Activated naive CD4-positive, alpha-beta T cell treated with anti-CD3 and anti-CD28 coated beads, Interleukin-2, amount 10 ng/mL, durations not matched to agents 7 days and 5 days (primary cell): ENCODE data around the gene ATG101.

Source experiments
- CTCF ChIA-PET: fragments of 350-600 bp; sonication (Branson Sonifier 250); formaldehyde crosslinking; loops from one replicate; lab custom pipeline; 2021; ENCODE audit warnings: antibody characterized with exemption; lab: Charles Lee
- DNase-seq: peaks from one replicate; pipeline ENCODE4 v3.0.0-alpha.2; 2020
- H3K27ac Mint-ChIP-seq: one replicate; pipeline ENCODE4 v1.8.0; 2021; ENCODE audit warnings: mild to moderate bottlenecking, moderate library complexity, mixed read lengths
- H3K27me3 Mint-ChIP-seq: one replicate; pipeline ENCODE4 v1.8.0; 2021; ENCODE audit warnings: mild to moderate bottlenecking, mixed read lengths
- H3K36me3 Mint-ChIP-seq: one replicate; pipeline ENCODE4 v1.8.0; 2021; ENCODE audit warnings: mixed read lengths
- H3K4me1 Mint-ChIP-seq: one replicate; pipeline ENCODE4 v1.8.0; 2021; ENCODE audit warnings: mixed read lengths
- H3K4me3 Mint-ChIP-seq: one replicate; pipeline ENCODE4 v1.8.0; 2021; ENCODE audit warnings: mild to moderate bottlenecking, moderate library complexity, mixed read lengths
- H3K9me3 Mint-ChIP-seq: one replicate; pipeline ENCODE4 v1.8.0; 2021; ENCODE audit warnings: mixed read lengths

The ATG101 gene

DNA sequence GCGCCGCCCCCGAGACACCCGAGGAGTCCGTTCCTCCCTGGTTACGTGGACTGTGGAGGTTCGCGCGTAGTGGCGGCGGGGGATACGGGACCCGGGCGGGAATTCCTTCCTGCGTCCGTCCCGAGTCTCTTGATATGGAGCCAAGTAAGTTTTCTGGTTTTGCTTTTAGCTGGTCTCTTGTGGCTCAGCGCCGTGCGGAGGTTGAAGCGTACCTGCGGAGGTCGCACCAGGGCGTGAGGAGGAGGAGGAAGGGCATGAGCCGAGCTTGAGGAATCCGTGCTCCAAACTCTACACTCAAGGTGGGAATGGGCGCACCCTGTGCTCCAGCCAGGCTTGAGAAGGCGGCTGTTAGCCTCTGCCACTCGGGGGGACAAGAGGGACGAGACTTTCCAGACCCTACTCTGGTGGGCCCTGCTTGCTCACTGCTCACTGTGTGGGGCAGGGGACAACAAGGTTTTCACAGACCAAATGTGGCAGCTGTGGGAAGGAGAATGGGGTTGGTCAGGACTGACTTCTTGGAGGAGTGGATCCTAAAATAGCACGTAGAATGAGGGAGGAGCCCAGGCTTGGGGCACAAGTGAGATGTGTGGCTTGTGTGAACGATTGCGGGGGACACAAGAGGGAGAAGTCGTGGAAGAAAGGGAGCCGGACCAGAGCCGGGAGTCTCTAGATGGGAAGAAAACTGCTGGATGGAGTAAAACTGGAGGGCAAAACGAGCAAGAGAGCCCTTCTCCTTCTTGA is 577 bp downstream of the ATG101 start:
- Mint-ChIP-seq H3K4me1 (peaks cover 47% of the 10 kb centered on the region), H3K36me3 (peaks cover 28% of the 10 kb centered on the region), H3K27ac (peak overlapping the region; percentile 95), H3K4me3 (peak overlapping the region; percentile 90), H3K9me3 (no peaks in the 10 kb centered on the region), H3K27me3 (peaks cover 27% of the 10 kb centered on the region)
- CTCF ChIA-PET = interaction anchor here (0.7 to 30.9 kb wide), 10 partner anchors 9 to 184 kb away, joined by 3 to 637 read pairs (median 4); no protein-coding TSS in a partner anchor
- no peak for DNase-seq

DNA sequence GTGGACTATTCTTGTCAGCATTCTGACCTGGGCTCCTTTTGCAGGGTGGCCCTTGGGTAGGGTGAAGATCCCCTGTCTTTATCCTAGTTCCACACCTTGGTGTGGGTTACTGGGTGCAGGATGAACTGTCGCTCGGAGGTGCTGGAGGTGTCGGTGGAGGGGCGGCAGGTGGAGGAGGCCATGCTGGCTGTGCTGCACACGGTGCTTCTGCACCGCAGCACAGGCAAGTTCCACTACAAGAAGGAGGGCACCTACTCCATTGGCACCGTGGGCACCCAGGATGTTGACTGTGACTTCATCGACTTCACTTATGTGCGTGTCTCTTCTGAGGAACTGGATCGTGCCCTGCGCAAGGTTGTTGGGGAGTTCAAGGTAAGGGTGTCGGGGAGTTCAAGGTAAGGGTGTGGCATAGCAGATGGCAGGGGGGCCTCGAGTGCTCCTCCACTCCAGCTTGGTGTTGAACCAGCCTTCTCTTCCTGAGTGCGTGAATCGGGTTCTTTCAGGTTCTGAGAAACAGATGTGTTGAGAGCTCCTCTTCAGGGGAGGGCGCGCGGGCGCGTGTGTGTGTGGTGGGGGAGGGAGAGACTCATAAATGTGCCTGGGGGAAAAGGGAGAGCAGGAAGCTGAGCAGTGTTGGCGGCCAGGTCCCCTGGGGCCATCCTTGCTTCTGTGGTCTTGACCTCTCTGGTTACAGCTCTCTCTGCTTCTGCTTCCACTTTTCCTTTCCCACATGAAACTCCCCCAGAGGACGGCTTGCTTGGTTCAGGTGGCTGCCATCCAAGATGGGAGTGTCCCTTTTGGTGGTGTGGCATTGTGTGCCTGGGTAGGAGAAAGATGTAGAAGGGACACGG is 4.0 kb downstream of the ATG101 start:
- H3K27ac Mint-ChIP-seq = peak overlapping the region; percentile 43
- peaks cover 4% of the 10 kb centered on the region for H3K27me3 Mint-ChIP-seq
- CTCF ChIA-PET = interaction anchor here (0.7 to 30.9 kb wide), 3 partner anchors 9 to 47 kb away, joined by 3 to 637 read pairs (median 8); no protein-coding TSS in a partner anchor
- H3K36me3 Mint-ChIP-seq = peaks cover 46% of the 10 kb centered on the region
- no peak for DNase-seq
- no peak overlapping the region for H3K4me3 Mint-ChIP-seq
- no peaks in the 10 kb centered on the region for H3K9me3 Mint-ChIP-seq
- peaks cover 47% of the 10 kb centered on the region for H3K4me1 Mint-ChIP-seq

- H3K27ac Mint-ChIP-seq = no peak overlapping the region
- no peak overlapping the region for H3K4me3 Mint-ChIP-seq
- H3K36me3 Mint-ChIP-seq = peaks cover 50% of the 10 kb centered on the region
- no peaks in the 10 kb centered on the region for H3K27me3 Mint-ChIP-seq
- H3K9me3 Mint-ChIP-seq = no peaks in the 10 kb centered on the region
- CTCF ChIA-PET = interaction anchor here (2.5 to 30.9 kb wide), 2 partner anchors 7 to 48 kb away, joined by 8 to 637 read pairs; no protein-coding TSS in a partner anchor
- no peak for DNase-seq
- peaks cover 38% of the 10 kb centered on the region for H3K4me1 Mint-ChIP-seq
Measured at GRCh38 chr12:52074971-52075724, 5.4 kb downstream of the ATG101 start.

- H3K27ac Mint-ChIP-seq = no peak overlapping the region
- peaks cover 34% of the 10 kb centered on the region for H3K4me1 Mint-ChIP-seq
- CTCF ChIA-PET = interaction anchor here (1.0 to 30.9 kb wide), 2 partner anchors 50 to 83 kb away, joined by 3 to 637 read pairs; no protein-coding TSS in a partner anchor
- H3K4me3 Mint-ChIP-seq = no peak overlapping the region
- H3K9me3 Mint-ChIP-seq = no peaks in the 10 kb centered on the region
- peaks cover 48% of the 10 kb centered on the region for H3K36me3 Mint-ChIP-seq
- no peaks in the 10 kb centered on the region for H3K27me3 Mint-ChIP-seq
- DNase-seq = no peak
Measured at GRCh38 chr12:52076811-52077210, 7.0 kb downstream of the ATG101 start.

- CTCF ChIA-PET = interaction anchor here (30.9 kb wide), 1 partner anchor 51 kb away, joined by 637 read pairs; no protein-coding TSS in a partner anchor
- Mint-ChIP-seq H3K4me3 (no peak overlapping the region), H3K4me1 (peaks cover 33% of the 10 kb centered on the region), H3K27me3 (peaks cover 1% of the 10 kb centered on the region), H3K9me3 (no peaks in the 10 kb centered on the region), H3K36me3 (peaks cover 37% of the 10 kb centered on the region), H3K27ac (no peak overlapping the region)
- DNase-seq = no peak
Measured at GRCh38 chr12:52078276-52078675, 8.5 kb downstream of the ATG101 start.

DNA sequence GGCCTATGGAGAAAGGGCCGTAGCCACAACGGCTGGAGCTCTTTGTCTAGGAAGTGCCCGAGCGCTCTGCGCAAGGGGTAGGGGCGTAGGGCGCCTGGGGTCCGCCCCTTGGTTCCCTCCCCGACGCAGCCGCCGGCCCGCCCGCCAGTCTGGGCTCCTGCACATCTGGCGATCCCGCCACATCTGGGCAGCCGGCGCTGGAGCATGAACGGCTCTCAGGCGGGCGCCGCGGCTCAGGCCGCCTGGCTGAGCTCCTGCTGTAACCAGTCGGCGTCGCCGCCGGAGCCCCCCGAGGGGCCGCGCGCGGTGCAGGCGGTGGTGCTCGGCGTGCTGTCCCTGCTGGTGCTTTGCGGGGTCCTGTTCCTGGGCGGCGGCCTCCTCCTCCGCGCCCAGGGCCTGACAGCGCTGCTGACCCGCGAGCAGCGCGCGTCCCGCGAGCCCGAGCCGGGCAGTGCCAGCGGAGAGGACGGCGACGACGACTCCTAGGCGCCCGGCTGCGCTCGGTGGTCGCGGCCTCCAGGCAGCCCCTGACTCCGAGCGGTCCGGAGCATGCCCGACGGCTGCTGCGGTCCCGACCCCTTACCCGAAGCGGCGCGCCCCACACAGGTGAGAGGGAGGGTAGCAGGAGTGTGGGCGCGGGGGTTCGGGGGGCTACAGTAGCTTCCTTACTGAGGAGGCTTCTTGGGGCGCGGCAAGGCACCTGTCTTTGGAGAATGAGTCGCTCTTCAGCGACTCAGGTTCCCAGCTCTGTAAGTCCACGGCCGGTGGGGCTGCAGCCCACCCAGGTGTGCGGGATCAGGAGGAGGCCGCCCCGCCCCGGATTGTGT is 10.0 kb downstream of the ATG101 start, which contains the start of gene SMIM41:
Gene SMIM41, plus strand, starts transcription at position 129 of the 827 bp plus-strand sequence. Its CDS starts 76 bp downstream, at position 205.
- peak within 1 kb of the TSS; percentile 24 for H3K27ac Mint-ChIP-seq
- no peak within 1 kb of the TSS for H3K4me3 Mint-ChIP-seq
- H3K4me1 Mint-ChIP-seq = peaks cover 27% of the 10 kb centered on the region

GRCh38 chr12:52080403-52081251 is 10.8 kb downstream of the ATG101 start:
- Mint-ChIP-seq H3K27me3 (peaks cover 5% of the 10 kb centered on the region), H3K4me3 (no peak overlapping the region), H3K36me3 (peaks cover 22% of the 10 kb centered on the region), H3K27ac (no peak overlapping the region), H3K9me3 (no peaks in the 10 kb centered on the region), H3K4me1 (peaks cover 27% of the 10 kb centered on the region)
- no peak for DNase-seq
- CTCF ChIA-PET = interaction anchor here (0.7 to 30.9 kb wide), 4 partner anchors 10 to 53 kb away, joined by 3 to 637 read pairs (median 22); partner anchors contain the start of gene ATG101

More for the DNA sequence above, 10.0 kb downstream of the ATG101 start, which contains the start of gene SMIM41:
- Mint-ChIP-seq H3K9me3 (no peaks in the 10 kb centered on the region), H3K27me3 (peaks cover 4% of the 10 kb centered on the region), H3K36me3 (peaks cover 26% of the 10 kb centered on the region)
- CTCF ChIA-PET = interaction anchor here (3.7 to 30.9 kb wide), 2 partner anchors 11 to 53 kb away, joined by 40 to 637 read pairs; partner anchors contain the start of gene ATG101
- DNase-seq = no peak

DNA sequence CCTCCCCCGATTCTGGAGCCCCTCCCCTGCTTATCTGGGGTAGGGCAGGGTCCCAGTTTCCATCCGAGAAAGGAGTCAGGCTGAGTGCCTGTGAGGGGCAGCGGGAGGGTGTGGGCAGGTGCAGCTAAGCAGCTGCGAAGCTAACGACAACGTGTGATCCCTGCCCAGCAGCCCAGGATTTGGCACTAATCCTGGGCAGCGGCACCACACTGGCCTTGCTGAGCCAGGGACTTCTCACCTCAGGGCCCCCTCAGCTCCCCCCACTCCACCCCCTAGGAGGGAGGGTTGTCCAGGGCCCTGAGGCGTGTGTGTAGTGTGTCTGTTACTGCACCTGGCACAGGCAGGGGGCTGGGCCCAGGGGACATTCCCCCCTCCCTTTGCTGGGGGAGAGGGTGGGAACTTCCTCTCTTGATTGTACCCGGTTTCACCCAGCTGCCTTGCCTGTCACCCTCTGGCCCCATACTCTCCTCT is 11.5 kb downstream of the ATG101 start:
- DNase-seq = peak; percentile 51
- no peak overlapping the region for H3K4me3 Mint-ChIP-seq
- H3K27me3 Mint-ChIP-seq = peaks cover 9% of the 10 kb centered on the region
- CTCF ChIA-PET = interaction anchor here (0.7 to 30.9 kb wide), 7 partner anchors 8 to 88 kb away, joined by 3 to 637 read pairs (median 3); partner anchors contain the start of gene ATG101
- peaks cover 17% of the 10 kb centered on the region for H3K36me3 Mint-ChIP-seq
- H3K4me1 Mint-ChIP-seq = peaks cover 27% of the 10 kb centered on the region
- H3K27ac Mint-ChIP-seq = no peak overlapping the region
- no peaks in the 10 kb centered on the region for H3K9me3 Mint-ChIP-seq

GRCh38 chr12:52082026-52082668 is 12.4 kb downstream of the ATG101 start:
- no peaks in the 10 kb centered on the region for H3K9me3 Mint-ChIP-seq
- H3K36me3 Mint-ChIP-seq = peaks cover 10% of the 10 kb centered on the region
- DNase-seq = no peak
- peaks cover 18% of the 10 kb centered on the region for H3K27me3 Mint-ChIP-seq
- H3K4me3 Mint-ChIP-seq = no peak overlapping the region
- H3K27ac Mint-ChIP-seq = no peak overlapping the region
- CTCF ChIA-PET = interaction anchor here (0.6 to 30.9 kb wide), 13 partner anchors 8 to 91 kb away, joined by 3 to 637 read pairs (median 3); partner anchors contain the start of genes ATG101 and NR4A1
- H3K4me1 Mint-ChIP-seq = peaks cover 27% of the 10 kb centered on the region

GRCh38 chr12:52082669-52082987 is 12.8 kb downstream of the ATG101 start:
- H3K36me3 Mint-ChIP-seq = peaks cover 10% of the 10 kb centered on the region
- H3K4me1 Mint-ChIP-seq = peaks cover 27% of the 10 kb centered on the region
- H3K27me3 Mint-ChIP-seq = peaks cover 23% of the 10 kb centered on the region
- no peaks in the 10 kb centered on the region for H3K9me3 Mint-ChIP-seq
- no peak overlapping the region for H3K27ac Mint-ChIP-seq
- H3K4me3 Mint-ChIP-seq = no peak overlapping the region
- CTCF ChIA-PET = interaction anchor here (0.6 to 30.9 kb wide), 12 partner anchors 9 to 92 kb away, joined by 3 to 637 read pairs (median 4); partner anchors contain the start of genes ATG101 and NR4A1
- DNase-seq = no peak

DNA sequence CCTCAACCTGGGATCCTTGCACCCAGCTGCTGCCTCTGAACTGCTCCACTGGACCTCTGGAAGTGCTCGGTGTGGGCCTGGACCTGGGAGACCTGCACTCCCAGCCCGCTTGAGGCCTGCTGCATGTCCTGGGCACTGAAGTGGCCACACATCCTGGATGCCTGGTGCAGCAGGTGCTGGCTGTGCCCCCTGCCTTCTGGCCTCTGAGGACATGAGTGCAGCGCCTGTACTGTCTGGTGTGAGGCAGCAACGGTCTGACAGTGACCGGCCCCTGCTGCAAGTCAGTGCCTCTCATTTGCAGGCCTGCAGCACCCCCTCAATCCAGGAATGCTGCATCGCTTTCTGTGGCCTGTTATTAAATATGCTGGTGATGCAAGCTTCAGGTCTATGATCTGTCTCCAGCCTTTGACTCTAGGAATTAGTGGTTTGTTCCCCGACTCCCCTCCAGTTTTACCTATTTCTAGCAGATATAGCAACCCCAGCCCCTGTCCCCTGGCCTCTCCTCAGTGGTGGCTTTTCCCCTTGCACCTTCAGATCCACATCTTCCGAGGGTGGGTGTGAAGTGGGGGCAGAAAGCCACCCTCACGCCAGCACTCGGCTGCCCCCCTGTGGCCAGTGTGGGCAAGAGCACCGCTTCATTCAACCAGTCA is 13.3 kb downstream of the ATG101 start:
- Mint-ChIP-seq H3K36me3 (peaks cover 5% of the 10 kb centered on the region), H3K27me3 (peaks cover 28% of the 10 kb centered on the region), H3K27ac (no peak overlapping the region), H3K4me3 (no peak overlapping the region), H3K9me3 (no peaks in the 10 kb centered on the region), H3K4me1 (peaks cover 27% of the 10 kb centered on the region)
- peak; percentile 78 for DNase-seq
- CTCF ChIA-PET = interaction anchor here (0.6 to 30.9 kb wide), 11 partner anchors 9 to 92 kb away, joined by 3 to 637 read pairs (median 4); partner anchors contain the start of genes ATG101 and NR4A1
